Duodenal mucosa (tissue), 2 donors: Measurements from ENCODE around the gene CLEC4M.

ENCODE experiments used
- H3K27ac ChIP-seq: one replicate; pipeline ENCODE4 v1.7.0; 2013; ENCODE audit warnings: low read depth, low read length
- H3K27me3 ChIP-seq, 2 donors: one replicate each; pipeline ENCODE4 v1.7.0; 2013; ENCODE audit warnings: low read length in 2 of 2, control low read depth in 1 of 2; ENCODE audit not compliant: insufficient read depth in 2 of 2, control insufficient read depth in 1 of 2
- H3K36me3 ChIP-seq, 2 donors: one replicate each; pipeline ENCODE4 v1.7.0; 2013; ENCODE audit warnings: low read length in 2 of 2, control low read depth in 1 of 2; ENCODE audit not compliant: insufficient read depth in 2 of 2, control insufficient read depth in 1 of 2
- H3K4me1 ChIP-seq, 2 donors: one replicate each; pipeline ENCODE4 v1.7.0; 2013; ENCODE audit warnings: low read length in 2 of 2, control low read depth in 1 of 2; ENCODE audit not compliant: insufficient read depth in 2 of 2, control insufficient read depth in 1 of 2
- H3K4me3 ChIP-seq, 2 donors: one replicate each; pipeline ENCODE4 v1.7.0; 2013; ENCODE audit warnings: low read length in 2 of 2, low read depth in 1 of 2
- H3K9ac ChIP-seq, 2 donors: one replicate each; pipeline ENCODE4 v1.7.0; 2013; ENCODE audit warnings: low read length in 2 of 2, low read depth in 1 of 2
- H3K9me3 ChIP-seq, 2 donors: one replicate each; pipeline ENCODE4 v1.7.0; 2013; ENCODE audit warnings: low read length in 2 of 2, control low read depth in 1 of 2; ENCODE audit not compliant: control insufficient read depth in 1 of 2

Gene CLEC4M

GRCh38 chr19:7762719-7763293 is at the start of gene CLEC4M:
Gene CLEC4M (plus strand): TSS chr19:7763243. CDS start chr19:7763267, 24 bp downstream.
- H3K27ac ChIP-seq, result no peak within 1 kb of the TSS
- H3K4me1 ChIP-seq, result no peaks in the 10 kb centered on the region
- no peak within 1 kb of the TSS for H3K9ac ChIP-seq
- H3K36me3 ChIP-seq, result no peaks in the 10 kb centered on the region
- no peak within 1 kb of the TSS for H3K4me3 ChIP-seq
- peaks cover 0 to 9% of the 10 kb centered on the region in 2 donors for H3K27me3 ChIP-seq
- H3K9me3 ChIP-seq, result peaks cover 3 to 5% of the 10 kb centered on the region in 2 donors

- Histone ChIP-seq H3K9ac (no peak overlapping the region), H3K4me3 (no peak overlapping the region), H3K9me3 (peaks cover 3 to 6% of the 10 kb centered on the region in 2 donors), H3K27me3 (no peaks in the 10 kb centered on the region), H3K27ac (no peak overlapping the region), H3K36me3 (no peaks in the 10 kb centered on the region), H3K4me1 (no peaks in the 10 kb centered on the region)
Observed at GRCh38 chr19:7715671-7716070, 47.4 kb upstream of the CLEC4M start.

GRCh38 chr19:7716762-7717161 is 46.3 kb upstream of the CLEC4M start:
- H3K27ac ChIP-seq, result no peak overlapping the region
- H3K4me1 ChIP-seq, result no peaks in the 10 kb centered on the region
- no peak overlapping the region for H3K4me3 ChIP-seq
- no peak overlapping the region for H3K9ac ChIP-seq
- H3K36me3 ChIP-seq, result no peaks in the 10 kb centered on the region
- H3K27me3 ChIP-seq, result no peaks in the 10 kb centered on the region
- H3K9me3 ChIP-seq, result peaks cover 3 to 6% of the 10 kb centered on the region in 2 donors

GRCh38 chr19:7718668-7719067 is 44.4 kb upstream of the CLEC4M start:
- H3K36me3 ChIP-seq, result no peaks in the 10 kb centered on the region
- H3K9me3 ChIP-seq, result peaks cover 3 to 6% of the 10 kb centered on the region in 2 donors
- no peak overlapping the region for H3K27ac ChIP-seq
- H3K9ac ChIP-seq, result no peak overlapping the region
- H3K27me3 ChIP-seq, result no peaks in the 10 kb centered on the region
- H3K4me1 ChIP-seq, result no peaks in the 10 kb centered on the region
- no peak overlapping the region for H3K4me3 ChIP-seq

GRCh38 chr19:7720351-7720750 is 42.7 kb upstream of the CLEC4M start:
- Histone ChIP-seq H3K4me1 (no peaks in the 10 kb centered on the region), H3K9me3 (peaks cover 3 to 6% of the 10 kb centered on the region in 2 donors), H3K9ac (no peak overlapping the region), H3K27ac (no peak overlapping the region), H3K36me3 (no peaks in the 10 kb centered on the region), H3K4me3 (no peak overlapping the region), H3K27me3 (no peaks in the 10 kb centered on the region)

GRCh38 chr19:7722231-7722651 is 40.8 kb upstream of the CLEC4M start:
- Histone ChIP-seq H3K9me3 (no peaks in the 10 kb centered on the region), H3K27ac (no peak overlapping the region), H3K4me1 (no peaks in the 10 kb centered on the region), H3K4me3 (no peak overlapping the region), H3K36me3 (no peaks in the 10 kb centered on the region), H3K9ac (no peak overlapping the region), H3K27me3 (no peaks in the 10 kb centered on the region)

GRCh38 chr19:7725791-7726190 is 37.3 kb upstream of the CLEC4M start:
- Histone ChIP-seq H3K27me3 (peaks cover 21 to 26% of the 10 kb centered on the region in 2 donors), H3K9me3 (no peaks in the 10 kb centered on the region), H3K4me3 (no peak overlapping the region)

GRCh38 chr19:7729211-7729610 is 33.8 kb upstream of the CLEC4M start:
- Histone ChIP-seq H3K9ac (no peak overlapping the region), H3K27me3 (peaks cover 30 to 31% of the 10 kb centered on the region in 2 donors), H3K36me3 (no peaks in the 10 kb centered on the region), H3K9me3 (no peaks in the 10 kb centered on the region), H3K4me3 (no peak overlapping the region), H3K4me1 (peaks cover 0 to 4% of the 10 kb centered on the region in 2 donors), H3K27ac (no peak overlapping the region)

More at GRCh38 chr19:7725791-7726190, 37.3 kb upstream of the CLEC4M start:
- Histone ChIP-seq H3K27ac (no peak overlapping the region), H3K36me3 (no peaks in the 10 kb centered on the region), H3K9ac (no peak overlapping the region), H3K4me1 (peaks cover 0 to 4% of the 10 kb centered on the region in 2 donors)

GRCh38 chr19:7729831-7730285 is 33.2 kb upstream of the CLEC4M start:
- Histone ChIP-seq H3K27me3 (peaks cover 30 to 31% of the 10 kb centered on the region in 2 donors), H3K9me3 (no peaks in the 10 kb centered on the region), H3K36me3 (no peaks in the 10 kb centered on the region), H3K9ac (no peak overlapping the region), H3K4me3 (no peak overlapping the region), H3K4me1 (peaks cover 0 to 4% of the 10 kb centered on the region in 2 donors), H3K27ac (no peak overlapping the region)

- peaks cover 30 to 31% of the 10 kb centered on the region in 2 donors for H3K27me3 ChIP-seq
- H3K9ac ChIP-seq, result no peak overlapping the region
- H3K36me3 ChIP-seq, result no peaks in the 10 kb centered on the region
- no peak overlapping the region for H3K4me3 ChIP-seq
- no peak overlapping the region for H3K27ac ChIP-seq
- no peaks in the 10 kb centered on the region for H3K9me3 ChIP-seq
- H3K4me1 ChIP-seq, result peaks cover 0 to 4% of the 10 kb centered on the region in 2 donors
Observed at GRCh38 chr19:7730286-7731217, 32.5 kb upstream of the CLEC4M start.
